ENCODE data around the gene CSNK1G2. TPM values are rescaled to one million over a fixed set of nuclear protein-coding genes. Genes with fewer than 3 reads are reported as not detected.

The CSNK1G2 gene
- total RNA-seq, 2 donors from 2014 or later = 29.0 to 35.8 TPM

GRCh38 chr19:1956122-1956494 lies 15.1 kb downstream of the CSNK1G2 start:
- no peak for DNase-seq (ENCODE audit: low spot score)
- H3K27me3 ChIP-seq = no peaks in the 10 kb centered on the region
- peaks cover 4% of the 10 kb centered on the region for H3K36me3 ChIP-seq
- TF ChIP-seq CTCF (IDR thresholded peaks at IDR 0.05) = no peak
- H3K4me3 ChIP-seq = no peak overlapping the region
- no peak overlapping the region for H3K27ac ChIP-seq
- H3K4me1 ChIP-seq = no peaks in the 10 kb centered on the region
- no peaks in the 10 kb centered on the region for H3K9me3 ChIP-seq

GRCh38 chr19:1956868-1957492 lies 16.0 kb downstream of the CSNK1G2 start:
- no peak for DNase-seq (ENCODE audit: low spot score)
- H3K36me3 ChIP-seq = peaks cover 4% of the 10 kb centered on the region
- TF ChIP-seq CTCF (IDR thresholded peaks at IDR 0.05) = no peak
- no peaks in the 10 kb centered on the region for H3K9me3 ChIP-seq
- H3K27ac ChIP-seq = no peak overlapping the region
- H3K27me3 ChIP-seq = no peaks in the 10 kb centered on the region
- no peaks in the 10 kb centered on the region for H3K4me1 ChIP-seq
- H3K4me3 ChIP-seq = no peak overlapping the region

GRCh38 chr19:1957562-1958248 lies 16.7 kb downstream of the CSNK1G2 start:
- no peak overlapping the region for H3K4me3 ChIP-seq
- H3K36me3 ChIP-seq = peaks cover 2% of the 10 kb centered on the region
- no peak overlapping the region for H3K27ac ChIP-seq
- no peaks in the 10 kb centered on the region for H3K27me3 ChIP-seq
- no peak for TF ChIP-seq CTCF (IDR thresholded peaks at IDR 0.05)
- no peak for DNase-seq (ENCODE audit: low spot score)
- no peaks in the 10 kb centered on the region for H3K4me1 ChIP-seq
- no peaks in the 10 kb centered on the region for H3K9me3 ChIP-seq

GRCh38 chr19:1959928-1960589 lies 19.1 kb downstream of the CSNK1G2 start:
- Histone ChIP-seq H3K4me1 (no peaks in the 10 kb centered on the region), H3K27ac (no peak overlapping the region), H3K27me3 (no peaks in the 10 kb centered on the region), H3K9me3 (no peaks in the 10 kb centered on the region), H3K4me3 (no peak overlapping the region), H3K36me3 (no peaks in the 10 kb centered on the region)
- no peak for DNase-seq (ENCODE audit: low spot score)
- TF ChIP-seq CTCF (IDR thresholded peaks at IDR 0.05) = no peak

GRCh38 chr19:1961000-1961883 lies 20.3 kb downstream of the CSNK1G2 start:
- H3K9me3 ChIP-seq = no peaks in the 10 kb centered on the region
- no peaks in the 10 kb centered on the region for H3K27me3 ChIP-seq
- no peaks in the 10 kb centered on the region for H3K4me1 ChIP-seq
- DNase-seq (ENCODE audit: low spot score) = no peak
- no peaks in the 10 kb centered on the region for H3K36me3 ChIP-seq
- H3K4me3 ChIP-seq = no peak overlapping the region
- TF ChIP-seq CTCF (IDR thresholded peaks at IDR 0.05) = no peak
- H3K27ac ChIP-seq = no peak overlapping the region

Data from right atrium auricular region (tissue), 2 donors.